Measurements from ENCODE around the gene IQUB. TPM values are rescaled to one million over a fixed set of nuclear protein-coding genes. Genes with fewer than 3 reads are reported as not detected.

Gene IQUB
- total and polyA plus RNA-seq, 2 donors = 0.14 to 0.32 TPM

- 48% methylated on average over 2 of the region's 2 CpGs for WGBS
- Histone ChIP-seq H3K9me3 (ENCODE audit: control insufficient read depth in 2 of 2, insufficient read depth in 1 of 2, low read length in 1 of 2) (no peaks in the 10 kb centered on the region), H3K27me3 (ENCODE audit: control insufficient read depth in 2 of 2, insufficient read depth in 1 of 2, low read length in 1 of 2) (no peaks in the 10 kb centered on the region), H3K4me1 (ENCODE audit: control insufficient read depth in 2 of 2, insufficient read depth in 2 of 2, low read length in 2 of 2) (no peaks in the 10 kb centered on the region), H3K27ac (ENCODE audit: low read depth in 1 of 2, low read length in 1 of 2) (no peak overlapping the region), H3K36me3 (ENCODE audit: control insufficient read depth in 2 of 2, insufficient read depth in 2 of 2, low read length in 1 of 2) (no peaks in the 10 kb centered on the region), H3K4me3 (ENCODE audit: low read length in 2 of 2) (no peak overlapping the region)
- no peak for DNase-seq (ENCODE audit: low read depth in 6 of 9, low spot score in 9 of 9)
These were observed 94.3 kb downstream of the IQUB start for GRCh38 chr7:123440101-123440548.

- no peaks in the 10 kb centered on the region for H3K27me3 ChIP-seq (ENCODE audit: control insufficient read depth in 2 of 2, insufficient read depth in 1 of 2, low read length in 1 of 2)
- 57% methylated on average over 1 of the region's 1 CpG for WGBS
- H3K27ac ChIP-seq (ENCODE audit: low read depth in 1 of 2, low read length in 1 of 2) = no peak overlapping the region
- no peaks in the 10 kb centered on the region for H3K9me3 ChIP-seq (ENCODE audit: control insufficient read depth in 2 of 2, insufficient read depth in 1 of 2, low read length in 1 of 2)
- H3K4me1 ChIP-seq (ENCODE audit: control insufficient read depth in 2 of 2, insufficient read depth in 2 of 2, low read length in 2 of 2) = no peaks in the 10 kb centered on the region
- no peak for DNase-seq (ENCODE audit: low read depth in 6 of 9, low spot score in 9 of 9)
- no peak overlapping the region for H3K4me3 ChIP-seq (ENCODE audit: low read length in 2 of 2)
- H3K36me3 ChIP-seq (ENCODE audit: control insufficient read depth in 2 of 2, insufficient read depth in 2 of 2, low read length in 1 of 2) = no peaks in the 10 kb centered on the region
These were observed 95.2 kb downstream of the IQUB start for GRCh38 chr7:123439191-123439590.

- no peak overlapping the region for H3K4me3 ChIP-seq (ENCODE audit: low read length in 2 of 2)
- no peaks in the 10 kb centered on the region for H3K27me3 ChIP-seq (ENCODE audit: control insufficient read depth in 2 of 2, insufficient read depth in 1 of 2, low read length in 1 of 2)
- no peak for DNase-seq (ENCODE audit: low read depth in 6 of 9, low spot score in 9 of 9)
- H3K9me3 ChIP-seq (ENCODE audit: control insufficient read depth in 2 of 2, insufficient read depth in 1 of 2, low read length in 1 of 2) = no peaks in the 10 kb centered on the region
- H3K36me3 ChIP-seq (ENCODE audit: control insufficient read depth in 2 of 2, insufficient read depth in 2 of 2, low read length in 1 of 2) = no peaks in the 10 kb centered on the region
- H3K4me1 ChIP-seq (ENCODE audit: control insufficient read depth in 2 of 2, insufficient read depth in 2 of 2, low read length in 2 of 2) = no peaks in the 10 kb centered on the region
- no peak overlapping the region for H3K27ac ChIP-seq (ENCODE audit: low read depth in 1 of 2, low read length in 1 of 2)
- WGBS = 82% methylated on average over 2 of the region's 2 CpGs
These were observed 96.9 kb downstream of the IQUB start for GRCh38 chr7:123437447-123437995.

GRCh38 chr7:123435080-123435700 is 99.2 kb downstream of the IQUB start:
- no peaks in the 10 kb centered on the region for H3K36me3 ChIP-seq (ENCODE audit: control insufficient read depth in 2 of 2, insufficient read depth in 2 of 2, low read length in 1 of 2)
- H3K4me1 ChIP-seq (ENCODE audit: control insufficient read depth in 2 of 2, insufficient read depth in 2 of 2, low read length in 2 of 2) = no peaks in the 10 kb centered on the region
- DNase-seq (ENCODE audit: low read depth in 6 of 9, low spot score in 9 of 9) = no peak
- H3K27ac ChIP-seq (ENCODE audit: low read depth in 1 of 2, low read length in 1 of 2) = no peak overlapping the region
- H3K9me3 ChIP-seq (ENCODE audit: control insufficient read depth in 2 of 2, insufficient read depth in 1 of 2, low read length in 1 of 2) = no peaks in the 10 kb centered on the region
- 91% methylated on average over 4 of the region's 4 CpGs for WGBS
- no peaks in the 10 kb centered on the region for H3K27me3 ChIP-seq (ENCODE audit: control insufficient read depth in 2 of 2, insufficient read depth in 1 of 2, low read length in 1 of 2)
- H3K4me3 ChIP-seq (ENCODE audit: low read length in 2 of 2) = no peak overlapping the region

GRCh38 chr7:123433665-123434064 is 100.7 kb downstream of the IQUB start:
- Histone ChIP-seq H3K4me3 (ENCODE audit: low read length in 2 of 2) (no peak overlapping the region), H3K27me3 (ENCODE audit: control insufficient read depth in 2 of 2, insufficient read depth in 1 of 2, low read length in 1 of 2) (no peaks in the 10 kb centered on the region), H3K9me3 (ENCODE audit: control insufficient read depth in 2 of 2, insufficient read depth in 1 of 2, low read length in 1 of 2) (no peaks in the 10 kb centered on the region), H3K4me1 (ENCODE audit: control insufficient read depth in 2 of 2, insufficient read depth in 2 of 2, low read length in 2 of 2) (no peaks in the 10 kb centered on the region), H3K27ac (ENCODE audit: low read depth in 1 of 2, low read length in 1 of 2) (no peak overlapping the region), H3K36me3 (ENCODE audit: control insufficient read depth in 2 of 2, insufficient read depth in 2 of 2, low read length in 1 of 2) (no peaks in the 10 kb centered on the region)
- no peak for DNase-seq (ENCODE audit: low read depth in 6 of 9, low spot score in 9 of 9)

GRCh38 chr7:123432601-123433000 is 101.8 kb downstream of the IQUB start:
- Histone ChIP-seq H3K9me3 (ENCODE audit: control insufficient read depth in 2 of 2, insufficient read depth in 1 of 2, low read length in 1 of 2) (no peaks in the 10 kb centered on the region), H3K4me3 (ENCODE audit: low read length in 2 of 2) (no peak overlapping the region), H3K4me1 (ENCODE audit: control insufficient read depth in 2 of 2, insufficient read depth in 2 of 2, low read length in 2 of 2) (no peaks in the 10 kb centered on the region), H3K27me3 (ENCODE audit: control insufficient read depth in 2 of 2, insufficient read depth in 1 of 2, low read length in 1 of 2) (no peaks in the 10 kb centered on the region), H3K36me3 (ENCODE audit: control insufficient read depth in 2 of 2, insufficient read depth in 2 of 2, low read length in 1 of 2) (no peaks in the 10 kb centered on the region), H3K27ac (ENCODE audit: low read depth in 1 of 2, low read length in 1 of 2) (no peak overlapping the region)
- DNase-seq (ENCODE audit: low read depth in 6 of 9, low spot score in 9 of 9) = no peak
- whole genome bisulfite sequencing = 87% methylated on average over 2 of the region's 2 CpGs

GRCh38 chr7:123431075-123431614 is 103.2 kb downstream of the IQUB start:
- DNase-seq (ENCODE audit: low read depth in 6 of 9, low spot score in 9 of 9) = no peak
- Histone ChIP-seq H3K4me3 (ENCODE audit: low read length in 2 of 2) (no peak overlapping the region), H3K9me3 (ENCODE audit: control insufficient read depth in 2 of 2, insufficient read depth in 1 of 2, low read length in 1 of 2) (no peaks in the 10 kb centered on the region), H3K4me1 (ENCODE audit: control insufficient read depth in 2 of 2, insufficient read depth in 2 of 2, low read length in 2 of 2) (no peaks in the 10 kb centered on the region), H3K27me3 (ENCODE audit: control insufficient read depth in 2 of 2, insufficient read depth in 1 of 2, low read length in 1 of 2) (no peaks in the 10 kb centered on the region), H3K36me3 (ENCODE audit: control insufficient read depth in 2 of 2, insufficient read depth in 2 of 2, low read length in 1 of 2) (no peaks in the 10 kb centered on the region), H3K27ac (ENCODE audit: low read depth in 1 of 2, low read length in 1 of 2) (no peak overlapping the region)
- WGBS = 93% methylated on average over 5 of the region's 5 CpGs

GRCh38 chr7:123425246-123425645 is 109.1 kb downstream of the IQUB start:
- Histone ChIP-seq H3K4me3 (ENCODE audit: low read length in 2 of 2) (no peak overlapping the region), H3K36me3 (ENCODE audit: control insufficient read depth in 2 of 2, insufficient read depth in 2 of 2, low read length in 1 of 2) (no peaks in the 10 kb centered on the region), H3K4me1 (ENCODE audit: control insufficient read depth in 2 of 2, insufficient read depth in 2 of 2, low read length in 2 of 2) (no peaks in the 10 kb centered on the region), H3K9me3 (ENCODE audit: control insufficient read depth in 2 of 2, insufficient read depth in 1 of 2, low read length in 1 of 2) (peaks cover 0 to 7% of the 10 kb centered on the region in 2 donors), H3K27ac (ENCODE audit: low read depth in 1 of 2, low read length in 1 of 2) (no peak overlapping the region), H3K27me3 (ENCODE audit: control insufficient read depth in 2 of 2, insufficient read depth in 1 of 2, low read length in 1 of 2) (no peaks in the 10 kb centered on the region)
- DNase-seq (ENCODE audit: low read depth in 6 of 9, low spot score in 9 of 9) = no peak

GRCh38 chr7:123424463-123424862 is 109.9 kb downstream of the IQUB start:
- Histone ChIP-seq H3K9me3 (ENCODE audit: control insufficient read depth in 2 of 2, insufficient read depth in 1 of 2, low read length in 1 of 2) (peaks cover 0 to 7% of the 10 kb centered on the region in 2 donors), H3K27ac (ENCODE audit: low read depth in 1 of 2, low read length in 1 of 2) (no peak overlapping the region), H3K27me3 (ENCODE audit: control insufficient read depth in 2 of 2, insufficient read depth in 1 of 2, low read length in 1 of 2) (no peaks in the 10 kb centered on the region), H3K36me3 (ENCODE audit: control insufficient read depth in 2 of 2, insufficient read depth in 2 of 2, low read length in 1 of 2) (no peaks in the 10 kb centered on the region), H3K4me1 (ENCODE audit: control insufficient read depth in 2 of 2, insufficient read depth in 2 of 2, low read length in 2 of 2) (no peaks in the 10 kb centered on the region), H3K4me3 (ENCODE audit: low read length in 2 of 2) (no peak overlapping the region)
- no peak for DNase-seq (ENCODE audit: low read depth in 6 of 9, low spot score in 9 of 9)

Data from thymus (tissue), 11 donors.